ENCODE measurements around the gene RIPPLY3.

Gene RIPPLY3

DNA sequence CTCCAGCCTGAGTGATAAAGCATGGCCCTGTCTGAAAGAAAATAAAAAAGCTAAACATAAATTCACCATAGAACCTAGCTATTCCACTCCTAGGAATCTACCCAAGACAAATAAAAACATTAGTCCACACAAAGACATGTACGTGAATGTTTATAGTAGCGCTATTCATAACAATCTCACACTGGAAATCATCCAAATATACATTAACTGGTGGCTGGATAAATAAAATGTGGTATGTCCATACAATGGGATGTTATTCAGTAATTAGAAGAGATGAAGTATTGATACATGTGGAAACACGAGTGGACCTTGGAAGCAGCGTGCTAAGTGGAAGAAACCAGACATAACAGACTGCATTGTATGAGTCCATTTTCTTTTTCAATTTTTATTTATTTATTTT, 29.7 kb downstream of the RIPPLY3 start:
- H3K9me3 ChIP-seq (ENCODE audit: control insufficient read depth, insufficient read depth, low read depth, low read length): no peaks in the 10 kb centered on the region
- no peaks in the 10 kb centered on the region for H3K36me3 ChIP-seq (ENCODE audit: control insufficient read depth in 2 of 2, insufficient read depth in 1 of 2, low read length in 2 of 2)
- peaks cover 6% of the 10 kb centered on the region; the same call in 1 of the 2 replicates for H3K4me1 ChIP-seq (ENCODE audit: control insufficient read depth, insufficient read depth, low read length)
- no peak overlapping the region for H3K27ac ChIP-seq (ENCODE audit: extremely low read depth, low read depth, low read length)
- ChIA-PET CTCF (no interaction called here), POLR2A (interaction anchor here (0.6 kb wide), 1 partner anchor 646 kb away, joined by 5 read pairs; no protein-coding TSS in a partner anchor)
- no peak for TF ChIP-seq SP3 (tag by site-specific recombination; IDR thresholded peaks at IDR 0.05)
- no peak for TF ChIP-seq TCF7L2 (IDR thresholded peaks at IDR 0.05; ENCODE audit: borderline replicate concordance, low read depth, low read length)
- TF ChIP-seq ZNF23 (tag by site-specific recombination; IDR thresholded peaks at IDR 0.05; ENCODE audit: borderline replicate concordance): no peak
- 0 out of 2 replicates have a peak, but pooled peaks have one; percentile 42 for TF ChIP-seq ZNF140 (tag by site-specific recombination; IDR thresholded peaks at IDR 0.05)
- H3K4me3 ChIP-seq (ENCODE audit: low read depth, low read length): no peak overlapping the region

DNA sequence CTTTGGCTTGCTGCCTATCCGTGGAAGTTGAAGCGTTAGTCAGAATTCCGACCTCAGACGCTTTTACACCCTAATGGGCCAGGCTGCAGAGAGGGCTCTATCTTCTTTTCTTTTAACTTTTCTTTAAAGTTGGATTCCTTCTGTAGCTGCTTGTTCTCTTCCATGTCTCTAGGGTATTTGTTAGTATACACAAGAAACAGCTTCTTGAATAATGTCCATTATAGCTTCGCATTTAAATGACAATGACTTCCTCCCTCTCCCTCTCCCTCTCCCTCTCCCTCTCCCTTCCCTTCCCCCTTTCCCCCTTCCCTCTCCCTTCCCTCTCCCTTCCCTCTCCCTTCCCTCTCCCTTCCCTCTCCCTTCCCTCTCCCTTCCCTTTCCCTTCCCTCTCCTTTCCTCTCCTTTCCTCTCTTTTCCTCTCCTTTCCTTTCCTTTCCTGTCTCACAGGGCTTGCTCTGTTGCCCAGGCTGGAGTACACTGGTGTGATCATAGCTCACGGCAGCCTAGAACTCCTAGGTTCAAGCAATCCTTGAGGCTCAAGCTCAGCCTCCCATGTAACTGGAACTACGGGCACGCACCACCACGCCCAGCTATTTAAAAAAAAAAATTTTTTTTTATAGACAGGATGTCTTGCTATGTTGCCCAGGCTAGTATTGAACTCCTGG, 33.0 kb downstream of the RIPPLY3 start:
- H3K27ac ChIP-seq (ENCODE audit: extremely low read depth, low read depth, low read length): no peak overlapping the region
- H3K4me1 ChIP-seq (ENCODE audit: control insufficient read depth, insufficient read depth, low read length): peaks cover 6% of the 10 kb centered on the region; the same call in 1 of the 2 replicates
- no peaks in the 10 kb centered on the region for H3K9me3 ChIP-seq (ENCODE audit: control insufficient read depth, insufficient read depth, low read depth, low read length)
- no peaks in the 10 kb centered on the region for H3K36me3 ChIP-seq (ENCODE audit: control insufficient read depth in 2 of 2, insufficient read depth in 1 of 2, low read length in 2 of 2)
- CTCF ChIA-PET: interaction anchor here (1.0 kb wide), 1 partner anchor 48 kb away, joined by 3 read pairs; no protein-coding TSS in a partner anchor
- no peak overlapping the region for H3K4me3 ChIP-seq (ENCODE audit: low read depth, low read length)
- TF ChIP-seq ZNF10 (tag by site-specific recombination; IDR thresholded peaks at IDR 0.05) (no peak), PRDM1 (tag by site-specific recombination; IDR thresholded peaks at IDR 0.05) (peak; percentile 49; the same call in 1 of the 2 replicates), ZNF398 (tag by site-specific recombination; IDR thresholded peaks at IDR 0.05) (peak; percentile 49)
- POLR2A ChIA-PET: interaction anchor here (0.6 to 1.2 kb wide), 3 partner anchors 29 to 33 kb away, joined by 3 read pairs; no protein-coding TSS in a partner anchor

GRCh38 chr21:37040212-37040611, 33.7 kb downstream of the RIPPLY3 start:
- CTCF ChIA-PET: interaction anchor here (1.4 kb wide), 1 partner anchor 63 kb away, joined by 5 read pairs; no protein-coding TSS in a partner anchor
- no peak for TF ChIP-seq ZNF830 (tag by site-specific recombination; IDR thresholded peaks at IDR 0.05; ENCODE audit: low read depth)
- TF ChIP-seq ZNF629 (tag by site-specific recombination; IDR thresholded peaks at IDR 0.05): no peak
- TF ChIP-seq ZNF785 (tag by site-specific recombination; IDR thresholded peaks at IDR 0.05): no peak
- no peak for TF ChIP-seq ZNF473 (tag by site-specific recombination; IDR thresholded peaks at IDR 0.05)
- no peak for TF ChIP-seq ZXDB (tag by site-specific recombination; IDR thresholded peaks at IDR 0.05)
- TF ChIP-seq FEZF1 (tag by site-specific recombination; IDR thresholded peaks at IDR 0.05): no peak
- TF ChIP-seq ZNF571 (tag by site-specific recombination; IDR thresholded peaks at IDR 0.05): no peak
- TF ChIP-seq ZNF366 (tag by site-specific recombination; conservative IDR thresholded peaks at IDR 0.05): no peak
- no peak for TF ChIP-seq TRIM28 (IDR thresholded peaks at IDR 0.05; ENCODE audit: borderline replicate concordance, low read length)
- no peak for TF ChIP-seq WT1 (tag by site-specific recombination; IDR thresholded peaks at IDR 0.05)
- no peak for TF ChIP-seq ZFHX2 (tag by site-specific recombination; conservative IDR thresholded peaks at IDR 0.05)
- TF ChIP-seq, protein P1, sequence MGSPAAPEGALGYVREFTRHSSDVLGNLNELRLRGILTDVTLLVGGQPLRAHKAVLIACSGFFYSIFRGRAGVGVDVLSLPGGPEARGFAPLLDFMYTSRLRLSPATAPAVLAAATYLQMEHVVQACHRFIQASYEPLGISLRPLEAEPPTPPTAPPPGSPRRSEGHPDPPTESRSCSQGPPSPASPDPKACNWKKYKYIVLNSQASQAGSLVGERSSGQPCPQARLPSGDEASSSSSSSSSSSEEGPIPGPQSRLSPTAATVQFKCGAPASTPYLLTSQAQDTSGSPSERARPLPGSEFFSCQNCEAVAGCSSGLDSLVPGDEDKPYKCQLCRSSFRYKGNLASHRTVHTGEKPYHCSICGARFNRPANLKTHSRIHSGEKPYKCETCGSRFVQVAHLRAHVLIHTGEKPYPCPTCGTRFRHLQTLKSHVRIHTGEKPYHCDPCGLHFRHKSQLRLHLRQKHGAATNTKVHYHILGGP (tag by site-specific recombination; IDR thresholded peaks at IDR 0.05): no peak
- TF ChIP-seq ZNF621 (tag by site-specific recombination; IDR thresholded peaks at IDR 0.05): no peak
- TF ChIP-seq ZNF362 (tag by site-specific recombination; IDR thresholded peaks at IDR 0.05): no peak
- TF ChIP-seq BCL11A (tag by site-specific recombination; IDR thresholded peaks at IDR 0.05; ENCODE audit: low read depth): no peak
- TF ChIP-seq, protein P2, sequence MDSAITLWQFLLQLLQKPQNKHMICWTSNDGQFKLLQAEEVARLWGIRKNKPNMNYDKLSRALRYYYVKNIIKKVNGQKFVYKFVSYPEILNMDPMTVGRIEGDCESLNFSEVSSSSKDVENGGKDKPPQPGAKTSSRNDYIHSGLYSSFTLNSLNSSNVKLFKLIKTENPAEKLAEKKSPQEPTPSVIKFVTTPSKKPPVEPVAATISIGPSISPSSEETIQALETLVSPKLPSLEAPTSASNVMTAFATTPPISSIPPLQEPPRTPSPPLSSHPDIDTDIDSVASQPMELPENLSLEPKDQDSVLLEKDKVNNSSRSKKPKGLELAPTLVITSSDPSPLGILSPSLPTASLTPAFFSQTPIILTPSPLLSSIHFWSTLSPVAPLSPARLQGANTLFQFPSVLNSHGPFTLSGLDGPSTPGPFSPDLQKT (IDR thresholded peaks at IDR 0.05; ENCODE audit: borderline replicate concordance, low read depth, low read length): no peak
- Histone ChIP-seq H3K4me3 (ENCODE audit: low read depth, low read length) (no peak overlapping the region), H3K36me3 (ENCODE audit: control insufficient read depth in 2 of 2, insufficient read depth in 1 of 2, low read length in 2 of 2) (no peaks in the 10 kb centered on the region), H3K27ac (ENCODE audit: extremely low read depth, low read depth, low read length) (no peak overlapping the region), H3K9me3 (ENCODE audit: control insufficient read depth, insufficient read depth, low read depth, low read length) (no peaks in the 10 kb centered on the region), H3K4me1 (ENCODE audit: control insufficient read depth, insufficient read depth, low read length) (peaks cover 6% of the 10 kb centered on the region; the same call in 1 of the 2 replicates)
- POLR2A ChIA-PET: interaction anchor here (0.6 to 1.2 kb wide), 2 partner anchors 30 to 32 kb away, joined by 3 read pairs; no protein-coding TSS in a partner anchor

All from HEK293 (cell line).